ENCODE data around the gene ZNF32. TPM values are rescaled to one million over a fixed set of nuclear protein-coding genes. Genes with fewer than 3 reads are reported as not detected.

Gene ZNF32
- total RNA-seq, 2 experiments from 2014 or later = 18.7 to 19.5 TPM

GRCh38 chr10:43695730-43696129, 47.0 kb upstream of the ZNF32 start:
- CTCF ChIA-PET = no interaction called here
- Histone ChIP-seq H3K4me1 (ENCODE audit: insufficient read depth, low read length) (no peaks in the 10 kb centered on the region), H3K4me3 (ENCODE audit: low read length) (no peak overlapping the region)

GRCh38 chr10:43695321-43695720, 46.6 kb upstream of the ZNF32 start:
- H3K4me1 ChIP-seq (ENCODE audit: insufficient read depth, low read length) = peaks cover 3% of the 10 kb centered on the region
- Mint-ChIP-seq H3K4me1 (ENCODE audit: low read depth) (peaks cover under 1% of the 10 kb centered on the region), H3K36me3 (ENCODE audit: low read depth) (no peaks in the 10 kb centered on the region), H3K27me3 (peaks cover 26% of the 10 kb centered on the region), H3K9me3 (no peaks in the 10 kb centered on the region), H3K4me3 (no peak overlapping the region), H3K27ac (no peak overlapping the region)
- H3K27me3 ChIP-seq (ENCODE audit: control insufficient read depth in 1 of 2, insufficient read depth in 2 of 2, low read length in 2 of 2) = peaks cover 7 to 9% of the 10 kb centered on the region in 2 experiments
- H3K36me3 ChIP-seq (ENCODE audit: insufficient read depth, low read length) = no peaks in the 10 kb centered on the region
- ChIA-PET CTCF (no interaction called here), POLR2A (no interaction called here)
- peaks cover 0 to 2% of the 10 kb centered on the region in 2 experiments for H3K9me3 ChIP-seq (ENCODE audit: control insufficient read depth in 1 of 2, insufficient read depth in 1 of 2, low read length in 2 of 2)
- no peak overlapping the region for H3K27ac ChIP-seq (ENCODE audit: low read depth in 1 of 2, low read length in 2 of 2)
- H3K4me3 ChIP-seq (ENCODE audit: low read length) = no peak overlapping the region
- no peak for DNase-seq
- no peak for ATAC-seq (ENCODE audit: poor library complexity)
- intact Hi-C loops (cut with DNase I, micrococcal nuclease) = no loop called here
- no peak for TF ChIP-seq CTCF (IDR thresholded peaks at IDR 0.05)

More at GRCh38 chr10:43695730-43696129, 47.0 kb upstream of the ZNF32 start:
- H3K9me3 ChIP-seq (ENCODE audit: control insufficient read depth in 1 of 2, insufficient read depth in 1 of 2, low read length in 2 of 2) = no peaks in the 10 kb centered on the region
- H3K27me3 Mint-ChIP-seq = peaks cover 25% of the 10 kb centered on the region
- no peaks in the 10 kb centered on the region for H3K9me3 Mint-ChIP-seq
- no peak overlapping the region for H3K4me3 Mint-ChIP-seq
- H3K36me3 ChIP-seq (ENCODE audit: insufficient read depth, low read length) = no peaks in the 10 kb centered on the region
- no peak for ATAC-seq (ENCODE audit: poor library complexity)
- no peak for TF ChIP-seq CTCF (IDR thresholded peaks at IDR 0.05)
- H3K27ac Mint-ChIP-seq = no peak overlapping the region
- no peak overlapping the region for H3K27ac ChIP-seq (ENCODE audit: low read depth in 1 of 2, low read length in 2 of 2)
- no peaks in the 10 kb centered on the region for H3K4me1 Mint-ChIP-seq (ENCODE audit: low read depth)
- no peak for DNase-seq
- H3K27me3 ChIP-seq (ENCODE audit: control insufficient read depth in 1 of 2, insufficient read depth in 2 of 2, low read length in 2 of 2) = peaks cover 7 to 9% of the 10 kb centered on the region in 2 experiments
- H3K36me3 Mint-ChIP-seq (ENCODE audit: low read depth) = no peaks in the 10 kb centered on the region
- POLR2A ChIA-PET = no interaction called here
- intact Hi-C loops (cut with DNase I, micrococcal nuclease) = no loop called here

- POLR2A ChIA-PET = no interaction called here
- Mint-ChIP-seq H3K4me1 (ENCODE audit: low read depth) (peaks cover 6% of the 10 kb centered on the region), H3K27ac (no peak overlapping the region), H3K36me3 (ENCODE audit: low read depth) (no peaks in the 10 kb centered on the region), H3K27me3 (peaks cover 26% of the 10 kb centered on the region), H3K4me3 (no peak overlapping the region), H3K9me3 (no peaks in the 10 kb centered on the region)
- Histone ChIP-seq H3K9me3 (ENCODE audit: control insufficient read depth in 1 of 2, insufficient read depth in 1 of 2, low read length in 2 of 2) (peaks cover 0 to 3% of the 10 kb centered on the region in 2 experiments), H3K4me1 (ENCODE audit: insufficient read depth, low read length) (peaks cover 8% of the 10 kb centered on the region), H3K27me3 (ENCODE audit: control insufficient read depth in 1 of 2, insufficient read depth in 2 of 2, low read length in 2 of 2) (peaks cover 7 to 9% of the 10 kb centered on the region in 2 experiments), H3K27ac (ENCODE audit: low read depth in 1 of 2, low read length in 2 of 2) (no peak overlapping the region), H3K4me3 (ENCODE audit: low read length) (no peak overlapping the region), H3K36me3 (ENCODE audit: insufficient read depth, low read length) (no peaks in the 10 kb centered on the region)
- TF ChIP-seq CTCF (IDR thresholded peaks at IDR 0.05) = no peak
- CTCF ChIA-PET = no interaction called here
- intact Hi-C loops (cut with DNase I, micrococcal nuclease) = loop anchor here (5.0 kb wide), 4 partner anchors 338 to 1168 kb away; partner anchors contain the start of gene CXCL12 (in 1 of the 2)
- no peak for DNase-seq
- no peak for ATAC-seq (ENCODE audit: poor library complexity)
Observed at GRCh38 chr10:43694526-43694925, 45.8 kb upstream of the ZNF32 start.

Data from CD4-positive, alpha-beta T cell (primary cell).